GM12873 (cell line): ENCODE results near the gene SYNDIG1.

Experiments used
- TF ChIP-seq, protein P1 (sequence below): IDR thresholded peaks from 2 replicates; pipeline ENCODE4 v1.5.1; 2012; ENCODE audit warnings: low read depth, mild to moderate bottlenecking, moderate library complexity, low read length, control low read depth; ENCODE audit not compliant: insufficient read depth; ENCODE audit errors: missing control alignments

Gene SYNDIG1

DNA sequence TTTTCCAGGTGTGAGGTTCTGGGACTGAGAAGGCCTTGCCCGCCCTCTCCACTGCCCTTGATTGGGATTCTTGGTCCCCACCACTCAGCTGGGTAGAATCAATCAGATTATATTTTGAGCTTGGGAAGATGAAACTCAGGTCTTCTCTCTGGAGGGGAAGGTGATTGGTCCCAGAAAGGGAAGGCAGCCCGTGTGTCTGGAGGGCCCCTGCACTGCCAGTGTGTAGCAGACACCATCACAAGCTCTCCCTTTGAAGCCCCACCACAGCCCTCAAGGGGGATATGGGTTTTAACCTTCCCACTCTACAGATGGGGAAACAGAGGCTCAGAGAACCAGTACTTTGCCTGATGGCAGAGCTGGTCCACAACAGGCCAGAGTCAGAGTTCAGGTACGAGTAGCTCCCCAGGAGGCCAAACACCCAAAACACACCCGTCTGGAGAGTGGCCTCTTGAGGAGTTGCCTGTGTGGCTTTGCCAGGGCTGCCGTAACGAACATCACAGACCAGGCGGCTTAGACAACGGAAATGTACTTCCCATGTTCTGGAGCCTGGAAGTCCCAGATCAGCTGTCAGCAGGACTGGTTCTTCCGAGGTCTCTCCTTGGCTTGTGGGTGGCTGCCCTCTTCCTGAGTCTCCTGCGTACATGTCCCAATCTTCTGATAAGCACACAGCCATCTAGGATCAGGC is 205.6 kb downstream of the SYNDIG1 start:
- TF ChIP-seq, protein P1, sequence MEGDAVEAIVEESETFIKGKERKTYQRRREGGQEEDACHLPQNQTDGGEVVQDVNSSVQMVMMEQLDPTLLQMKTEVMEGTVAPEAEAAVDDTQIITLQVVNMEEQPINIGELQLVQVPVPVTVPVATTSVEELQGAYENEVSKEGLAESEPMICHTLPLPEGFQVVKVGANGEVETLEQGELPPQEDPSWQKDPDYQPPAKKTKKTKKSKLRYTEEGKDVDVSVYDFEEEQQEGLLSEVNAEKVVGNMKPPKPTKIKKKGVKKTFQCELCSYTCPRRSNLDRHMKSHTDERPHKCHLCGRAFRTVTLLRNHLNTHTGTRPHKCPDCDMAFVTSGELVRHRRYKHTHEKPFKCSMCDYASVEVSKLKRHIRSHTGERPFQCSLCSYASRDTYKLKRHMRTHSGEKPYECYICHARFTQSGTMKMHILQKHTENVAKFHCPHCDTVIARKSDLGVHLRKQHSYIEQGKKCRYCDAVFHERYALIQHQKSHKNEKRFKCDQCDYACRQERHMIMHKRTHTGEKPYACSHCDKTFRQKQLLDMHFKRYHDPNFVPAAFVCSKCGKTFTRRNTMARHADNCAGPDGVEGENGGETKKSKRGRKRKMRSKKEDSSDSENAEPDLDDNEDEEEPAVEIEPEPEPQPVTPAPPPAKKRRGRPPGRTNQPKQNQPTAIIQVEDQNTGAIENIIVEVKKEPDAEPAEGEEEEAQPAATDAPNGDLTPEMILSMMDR: no peak

GRCh38 chr20:24675651-24676352 is 206.4 kb downstream of the SYNDIG1 start:
- TF ChIP-seq, protein P1: no peak

DNA sequence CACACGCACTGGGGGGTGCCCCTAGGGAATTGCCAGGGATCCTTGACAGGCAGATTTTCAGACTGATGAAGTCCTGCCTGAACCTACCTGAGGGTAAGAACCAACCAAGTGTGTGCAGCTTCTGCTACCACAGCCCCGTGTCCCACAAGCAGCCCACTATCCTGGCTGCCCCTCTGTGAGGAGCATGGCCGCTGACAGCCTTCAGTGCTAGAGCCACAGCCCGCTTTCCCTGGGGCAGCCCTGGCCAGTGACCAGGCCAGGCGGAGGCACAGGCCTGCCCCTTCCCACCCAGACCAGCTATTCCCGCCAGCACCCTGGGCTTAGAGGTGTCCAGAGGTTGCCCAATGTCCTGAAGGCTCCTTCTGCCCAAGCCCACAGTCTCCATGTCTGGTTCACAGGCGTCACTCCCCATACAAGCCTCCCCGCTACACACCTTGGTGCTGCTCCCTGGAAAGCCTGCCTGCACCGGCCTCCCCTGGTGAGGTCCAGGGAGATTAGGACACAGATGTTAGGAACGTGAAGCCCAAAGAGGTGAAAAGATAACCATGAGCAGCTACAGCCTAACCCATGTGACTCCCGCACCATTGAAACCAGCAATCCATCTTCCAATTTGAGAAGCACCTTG is 207.0 kb downstream of the SYNDIG1 start:
- TF ChIP-seq, protein P1: no peak

DNA sequence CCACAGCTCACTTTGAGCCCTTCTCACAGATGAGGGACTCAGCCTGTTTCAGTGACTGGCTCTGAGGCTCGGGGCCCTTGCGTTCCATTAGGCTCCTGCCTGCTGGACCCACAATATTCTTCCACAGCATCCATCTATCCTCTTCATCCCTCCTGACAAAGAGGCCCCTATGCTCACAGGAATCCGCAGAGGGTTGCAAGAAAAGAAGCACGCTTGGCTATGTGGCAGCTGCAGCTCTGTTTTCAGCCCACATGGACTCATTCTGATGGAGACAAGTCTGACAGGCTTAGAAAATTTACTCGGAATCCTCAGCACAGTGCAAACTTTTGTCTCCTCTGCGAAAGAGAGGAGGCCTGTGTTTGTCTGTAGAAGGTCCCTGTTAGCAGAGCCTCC is 207.5 kb downstream of the SYNDIG1 start:
- TF ChIP-seq, protein P1: no peak

DNA sequence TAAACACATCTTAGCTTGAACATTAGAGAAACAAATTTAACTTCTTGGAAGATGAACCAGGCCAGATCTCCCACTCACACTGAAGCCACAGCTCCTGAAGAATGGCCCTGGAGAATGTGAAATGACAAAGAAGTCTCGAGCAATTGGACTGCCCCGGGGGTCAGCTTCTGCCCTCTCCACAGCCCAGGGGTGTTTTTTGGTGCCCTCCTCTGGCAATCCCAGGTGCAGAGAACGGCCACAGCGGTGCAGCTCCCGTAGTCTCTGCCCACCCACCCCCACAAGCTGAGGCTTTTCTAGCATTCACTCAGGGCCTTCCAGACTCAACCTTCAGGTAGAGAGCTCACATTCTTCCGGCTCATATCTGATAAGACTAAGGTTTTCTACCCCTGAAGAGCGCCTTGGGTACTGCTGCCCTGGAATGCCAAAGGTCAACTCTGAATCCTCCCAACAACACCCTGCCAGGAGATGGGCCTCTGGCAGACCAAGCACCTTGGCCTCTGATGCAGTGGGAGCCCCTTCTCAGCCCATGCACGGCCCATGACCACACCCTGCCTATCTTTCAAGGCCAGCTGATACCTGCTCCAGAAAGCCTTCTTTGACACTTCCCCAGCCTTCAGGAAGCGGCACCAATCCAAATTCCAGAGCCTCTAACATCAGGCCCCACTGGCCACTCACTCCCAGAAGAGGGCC is 208.3 kb downstream of the SYNDIG1 start:
- TF ChIP-seq, protein P1: no peak

GRCh38 chr20:24678351-24679106 is 209.1 kb downstream of the SYNDIG1 start:
- TF ChIP-seq, protein P1: no peak
